K562 (cell line): ENCODE data around the gene ZBTB22.
"Not testable (repeated sequence)": the region's sequence is repeated elsewhere in the genome, so short reads cannot be mapped to it uniquely, and the experiment has no call there.

ENCODE experiments used
- E2F3 ChIP-seq: fragments of 250-450 bp; sonication (Bioruptor Pico); IDR thresholded peaks from 2 replicates; pipeline ENCODE4 v1.4.0; 2020; ENCODE audit warnings: mild to moderate bottlenecking
- ERF ChIP-seq: fragments of 450-650 bp; formaldehyde crosslinking; IDR thresholded peaks from 2 replicates; pipeline ENCODE4 v1.4.0; 2020; ENCODE audit warnings: mild to moderate bottlenecking, mixed read lengths
- POLR2A ChIP-seq: fragments of 450-650 bp; conservative IDR thresholded peaks from 2 replicates; pipeline ENCODE4 v1.6.1; 2016
- RAD21 ChIP-seq, 2 experiments: fragments of 250-450 bp in 1 of 2; fragments of 450-650 bp in 1 of 2; sonication (Bioruptor Pico) in 1 of 2; formaldehyde crosslinking in 1 of 2; IDR thresholded peaks in 1 of 2; conservative IDR thresholded peaks in 1 of 2; 2 replicates each; pipeline versions ENCODE4 v1.4.0 to v1.8.0; 2020 to 2022; ENCODE audit warnings: mild to moderate bottlenecking in 2 of 2, moderate library complexity in 1 of 2
- SP2 ChIP-seq: IDR thresholded peaks from 2 replicates; pipeline ENCODE4 v1.6.1; 2011; ENCODE audit warnings: mild to moderate bottlenecking, low read depth, low read length, moderate library complexity; ENCODE audit not compliant: poor library complexity, severe bottlenecking; ENCODE audit errors: extremely low read depth
- SRSF9 ChIP-seq: fragments of 200-400 bp; formaldehyde crosslinking; IDR thresholded peaks from 2 replicates; pipeline ENCODE4 v1.6.1; 2017; ENCODE audit warnings: low read depth, low read length, borderline replicate concordance
- ZNF282 ChIP-seq: sonication (generic); formaldehyde crosslinking; IDR thresholded peaks from 2 replicates; pipeline ENCODE4 v1.8.1; 2023; ENCODE audit warnings: missing genetic modification reagents
- ZNF324 ChIP-seq: fragments of 250-450 bp; sonication (Bioruptor Pico); IDR thresholded peaks from 2 replicates; pipeline ENCODE4 v1.4.0; 2020; ENCODE audit warnings: mild to moderate bottlenecking
- TF ChIP-seq, protein P1 (sequence below), 3 experiments: IDR thresholded peaks in 2 of 3; conservative IDR thresholded peaks in 1 of 3; 2 replicates each; pipeline ENCODE4 v1.5.1; 2011 to 2012; ENCODE audit warnings: low read length in 3 of 3, mild to moderate bottlenecking in 3 of 3, control low read depth in 2 of 3, improper control_type of control experiment in 1 of 3, inconsistent platforms in 1 of 3, low read depth in 1 of 3, mixed read lengths in 1 of 3, moderate library complexity in 1 of 3; ENCODE audit not compliant: insufficient read depth in 2 of 3
- TF ChIP-seq, protein P2 (sequence below), 2 experiments: fragments of 200-800 bp in 1 of 2; sonication (Bioruptor generic) in 1 of 2; sonication (generic) in 1 of 2; formaldehyde crosslinking in 1 of 2; IDR thresholded peaks in 1 of 2; conservative IDR thresholded peaks in 1 of 2; 2 replicates each; pipeline versions ENCODE4 v1.5.0 to v1.6.1; 2016 to 2020; ENCODE audit warnings: missing compliant biosample characterization in 1 of 2, missing genetic modification characterization in 1 of 2, missing genetic modification reagents in 1 of 2

DNA sequence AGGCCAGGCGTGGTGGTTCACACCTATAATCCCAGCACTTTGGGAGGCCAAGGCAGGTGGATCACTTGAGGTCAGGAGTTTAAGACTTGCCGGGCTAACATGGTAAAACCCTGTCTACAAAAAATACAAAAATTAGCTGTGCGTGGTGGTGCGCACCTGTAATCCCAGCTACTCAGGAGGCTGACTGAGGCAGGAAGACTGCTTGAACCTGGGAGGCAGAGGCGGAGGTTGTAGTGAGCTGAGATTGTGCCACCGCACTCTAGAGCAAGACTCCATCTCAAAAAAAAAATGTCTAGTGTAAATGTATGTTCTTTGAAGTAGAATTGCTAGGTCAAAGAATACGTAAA, 26.0 kb upstream of the ZBTB22 start:
- TF ChIP-seq, protein P1, sequence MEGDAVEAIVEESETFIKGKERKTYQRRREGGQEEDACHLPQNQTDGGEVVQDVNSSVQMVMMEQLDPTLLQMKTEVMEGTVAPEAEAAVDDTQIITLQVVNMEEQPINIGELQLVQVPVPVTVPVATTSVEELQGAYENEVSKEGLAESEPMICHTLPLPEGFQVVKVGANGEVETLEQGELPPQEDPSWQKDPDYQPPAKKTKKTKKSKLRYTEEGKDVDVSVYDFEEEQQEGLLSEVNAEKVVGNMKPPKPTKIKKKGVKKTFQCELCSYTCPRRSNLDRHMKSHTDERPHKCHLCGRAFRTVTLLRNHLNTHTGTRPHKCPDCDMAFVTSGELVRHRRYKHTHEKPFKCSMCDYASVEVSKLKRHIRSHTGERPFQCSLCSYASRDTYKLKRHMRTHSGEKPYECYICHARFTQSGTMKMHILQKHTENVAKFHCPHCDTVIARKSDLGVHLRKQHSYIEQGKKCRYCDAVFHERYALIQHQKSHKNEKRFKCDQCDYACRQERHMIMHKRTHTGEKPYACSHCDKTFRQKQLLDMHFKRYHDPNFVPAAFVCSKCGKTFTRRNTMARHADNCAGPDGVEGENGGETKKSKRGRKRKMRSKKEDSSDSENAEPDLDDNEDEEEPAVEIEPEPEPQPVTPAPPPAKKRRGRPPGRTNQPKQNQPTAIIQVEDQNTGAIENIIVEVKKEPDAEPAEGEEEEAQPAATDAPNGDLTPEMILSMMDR (IDR thresholded peaks at IDR 0.05 in 2 of 3, conservative IDR thresholded peaks at IDR 0.05 in 1 of 3; ENCODE audit: insufficient read depth in 2 of 3, low read depth in 1 of 3, low read length in 3 of 3), result not testable (repeated sequence)
- TF ChIP-seq, protein P2, sequence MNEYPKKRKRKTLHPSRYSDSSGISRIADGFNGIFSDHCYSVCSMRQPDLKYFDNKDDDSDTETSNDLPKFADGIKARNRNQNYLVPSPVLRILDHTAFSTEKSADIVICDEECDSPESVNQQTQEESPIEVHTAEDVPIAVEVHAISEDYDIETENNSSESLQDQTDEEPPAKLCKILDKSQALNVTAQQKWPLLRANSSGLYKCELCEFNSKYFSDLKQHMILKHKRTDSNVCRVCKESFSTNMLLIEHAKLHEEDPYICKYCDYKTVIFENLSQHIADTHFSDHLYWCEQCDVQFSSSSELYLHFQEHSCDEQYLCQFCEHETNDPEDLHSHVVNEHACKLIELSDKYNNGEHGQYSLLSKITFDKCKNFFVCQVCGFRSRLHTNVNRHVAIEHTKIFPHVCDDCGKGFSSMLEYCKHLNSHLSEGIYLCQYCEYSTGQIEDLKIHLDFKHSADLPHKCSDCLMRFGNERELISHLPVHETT (CRISPR knock-in tag; conservative IDR thresholded peaks at IDR 0.05 in 1 of 2, IDR thresholded peaks at IDR 0.05 in 1 of 2), result not testable (repeated sequence)
- not testable (repeated sequence) for TF ChIP-seq SRSF9; SP2; E2F3 (CRISPR knock-in tag); RAD21 (CRISPR knock-in tag; conservative IDR thresholded peaks at IDR 0.05 in 1 of 2, IDR thresholded peaks at IDR 0.05 in 1 of 2); POLR2A; ZNF324; ZNF282 (CRISPR knock-in tag); ERF
